ENCODE measurements around the gene RBX1.

DNA sequence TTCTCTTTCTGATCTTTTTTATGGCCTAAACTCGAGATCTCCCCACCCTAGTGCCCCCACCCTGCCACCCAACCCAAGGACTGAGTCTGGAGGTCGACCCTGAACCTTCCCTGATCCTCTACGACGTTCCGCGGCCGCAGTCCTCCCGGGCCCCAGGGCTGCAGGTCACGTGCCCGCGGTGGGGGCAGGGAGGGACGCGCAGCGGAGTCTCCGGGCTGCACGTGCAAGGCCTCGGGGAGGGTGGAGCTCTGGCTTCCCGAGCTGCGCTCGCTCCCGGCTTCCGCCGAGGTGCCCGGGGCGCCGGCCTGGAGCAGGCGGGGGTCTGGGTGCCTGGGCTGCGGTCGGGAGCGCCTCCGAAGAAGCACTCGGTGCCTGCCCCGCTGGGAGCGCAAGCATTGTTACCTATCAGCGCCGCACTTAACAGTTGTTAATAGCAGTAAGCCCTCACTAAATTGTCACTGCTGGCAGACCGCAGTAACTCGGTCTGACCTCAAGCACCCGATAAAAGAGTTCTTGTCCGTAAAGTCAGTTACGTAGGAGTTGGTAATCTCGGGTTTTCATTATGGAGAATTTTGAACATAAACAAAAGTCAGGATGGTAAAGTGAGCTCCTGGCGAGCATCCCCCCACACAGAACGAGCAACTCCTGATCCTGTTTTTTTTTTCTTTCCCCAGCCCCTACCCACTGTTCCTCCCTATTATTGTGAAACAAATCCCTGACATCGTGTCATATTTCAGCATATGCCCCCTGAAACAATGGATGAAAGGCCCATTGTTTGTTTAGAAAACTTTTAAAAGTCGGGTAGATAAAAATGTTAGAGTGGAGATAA, 71.5 kb downstream of the RBX1 start:
- TF ChIP-seq, protein P1, sequence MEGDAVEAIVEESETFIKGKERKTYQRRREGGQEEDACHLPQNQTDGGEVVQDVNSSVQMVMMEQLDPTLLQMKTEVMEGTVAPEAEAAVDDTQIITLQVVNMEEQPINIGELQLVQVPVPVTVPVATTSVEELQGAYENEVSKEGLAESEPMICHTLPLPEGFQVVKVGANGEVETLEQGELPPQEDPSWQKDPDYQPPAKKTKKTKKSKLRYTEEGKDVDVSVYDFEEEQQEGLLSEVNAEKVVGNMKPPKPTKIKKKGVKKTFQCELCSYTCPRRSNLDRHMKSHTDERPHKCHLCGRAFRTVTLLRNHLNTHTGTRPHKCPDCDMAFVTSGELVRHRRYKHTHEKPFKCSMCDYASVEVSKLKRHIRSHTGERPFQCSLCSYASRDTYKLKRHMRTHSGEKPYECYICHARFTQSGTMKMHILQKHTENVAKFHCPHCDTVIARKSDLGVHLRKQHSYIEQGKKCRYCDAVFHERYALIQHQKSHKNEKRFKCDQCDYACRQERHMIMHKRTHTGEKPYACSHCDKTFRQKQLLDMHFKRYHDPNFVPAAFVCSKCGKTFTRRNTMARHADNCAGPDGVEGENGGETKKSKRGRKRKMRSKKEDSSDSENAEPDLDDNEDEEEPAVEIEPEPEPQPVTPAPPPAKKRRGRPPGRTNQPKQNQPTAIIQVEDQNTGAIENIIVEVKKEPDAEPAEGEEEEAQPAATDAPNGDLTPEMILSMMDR (IDR thresholded peaks at IDR 0.05; ENCODE audit: borderline replicate concordance, extremely low read depth, low read length, poor library complexity, severe bottlenecking), result no peak
- TF ChIP-seq EZH2 (IDR thresholded peaks at IDR 0.05; ENCODE audit: borderline replicate concordance, low read depth, low read length, severe bottlenecking), result no peak

All from DND-41 (cell line).